CD14-positive monocyte (primary cell): ENCODE data around the gene TNFAIP2. TPM values are rescaled to one million over a fixed set of nuclear protein-coding genes. Genes with fewer than 3 reads are reported as not detected.
A peak's percentile ranks its signal among the peaks of the same experiment; 100 is the strongest.

ENCODE experiments used
- DNase-seq, 3 donors: peaks; one replicate each; pipeline ENCODE4 v3.0.0-alpha.2; 2011 to 2022
- H2AFZ ChIP-seq: 2 replicates; pipeline ENCODE4 v1.6.0; 2012; ENCODE audit warnings: mild to moderate bottlenecking, low read depth, low read length, inconsistent platforms; ENCODE audit not compliant: insufficient read depth, poor library complexity, severe bottlenecking
- H3K27ac ChIP-seq, 2 donors: 1 replicate in 1 of 2; 2 replicates in 1 of 2; pipeline ENCODE4 v1.5.1; 2012 to 2013; ENCODE audit warnings: low read length in 2 of 2, control low read depth in 1 of 2, inconsistent platforms in 1 of 2, low read depth in 1 of 2, mild to moderate bottlenecking in 1 of 2
- H3K27me3 ChIP-seq, 2 donors: one replicate each; pipeline versions ENCODE4 v1.6.0 to v1.6.1; 2011 to 2013; ENCODE audit warnings: low read length in 2 of 2; ENCODE audit not compliant: control insufficient read depth in 2 of 2, insufficient read depth in 2 of 2
- H3K36me3 ChIP-seq, 2 donors: replicated peaks in 1 of 2; 1 replicate in 1 of 2; 2 replicates in 1 of 2; pipeline versions ENCODE4 v1.5.1 to v1.6.1; 2012 to 2013; ENCODE audit warnings: low read length in 2 of 2, control low read depth in 1 of 2, inconsistent platforms in 1 of 2, mild to moderate bottlenecking in 1 of 2; ENCODE audit not compliant: insufficient read depth in 2 of 2, control insufficient read depth in 1 of 2
- H3K4me1 ChIP-seq, 2 donors: 1 replicate in 1 of 2; 2 replicates in 1 of 2; pipeline versions ENCODE4 v1.5.1 to v1.6.1; 2012 to 2013; ENCODE audit warnings: low read length in 2 of 2, control low read depth in 1 of 2, inconsistent platforms in 1 of 2, mild to moderate bottlenecking in 1 of 2, moderate library complexity in 1 of 2; ENCODE audit not compliant: insufficient read depth in 2 of 2, control insufficient read depth in 1 of 2
- H3K4me2 ChIP-seq: replicated peaks from 2 replicates; pipeline ENCODE3; 2012; ENCODE audit warnings: low read length, moderate library complexity, mild to moderate bottlenecking; ENCODE audit not compliant: poor library complexity, severe bottlenecking; ENCODE audit errors: extremely low read depth
- H3K4me3 ChIP-seq, 3 experiments: fragments of 200-600 bp in 1 of 3; sonication (generic) in 1 of 3; replicated peaks in 1 of 3; 1 replicate in 2 of 3; 2 replicates in 1 of 3; pipeline ENCODE4 v1.5.1; 2011 to 2013; ENCODE audit warnings: low read length in 3 of 3, mild to moderate bottlenecking in 3 of 3, control low read depth in 2 of 3, low read depth in 2 of 3, inconsistent platforms in 1 of 3, moderate library complexity in 1 of 3
- H3K79me2 ChIP-seq: 2 replicates; pipeline ENCODE4 v1.6.0; 2012; ENCODE audit warnings: mild to moderate bottlenecking, control low read depth, inconsistent platforms, low read length, moderate library complexity; ENCODE audit not compliant: insufficient read depth
- H3K9ac ChIP-seq: 2 replicates; pipeline ENCODE4 v1.6.0; 2017; ENCODE audit warnings: low read length, mild to moderate bottlenecking; ENCODE audit not compliant: insufficient read depth, poor library complexity, severe bottlenecking
- H3K9me3 ChIP-seq, 2 donors: replicated peaks in 1 of 2; 1 replicate in 1 of 2; 2 replicates in 1 of 2; pipeline versions ENCODE4 v1.5.1 to v1.6.1; 2012 to 2013; ENCODE audit warnings: low read length in 2 of 2, control low read depth in 1 of 2; ENCODE audit not compliant: control insufficient read depth in 1 of 2, insufficient read depth in 1 of 2
- H4K20me1 ChIP-seq: 2 replicates; pipeline ENCODE4 v1.6.0; 2012; ENCODE audit warnings: mild to moderate bottlenecking, low read length, control low read depth, moderate library complexity; ENCODE audit not compliant: insufficient read depth
- H3K27ac Mint-ChIP-seq, 7 donors: one replicate each; pipeline ENCODE4 v1.8.0; 2020; ENCODE audit warnings: mild to moderate bottlenecking in 7 of 7, mixed read lengths in 7 of 7, moderate library complexity in 6 of 7, inconsistent platforms in 2 of 7
- H3K27me3 Mint-ChIP-seq, 3 donors: one replicate each; pipeline ENCODE4 v1.8.0; 2021 to 2022; ENCODE audit warnings: low read depth in 3 of 3, mild to moderate bottlenecking in 3 of 3, mixed read lengths in 3 of 3, moderate library complexity in 3 of 3, inconsistent platforms in 1 of 3
- H3K36me3 Mint-ChIP-seq, 2 donors: one replicate each; pipeline ENCODE4 v1.8.0; 2020; ENCODE audit warnings: mixed read lengths in 2 of 2, inconsistent platforms in 1 of 2, mild to moderate bottlenecking in 1 of 2
- H3K4me1 Mint-ChIP-seq: one replicate; pipeline ENCODE4 v1.8.0; 2020; ENCODE audit warnings: mild to moderate bottlenecking, mixed read lengths
- H3K4me3 Mint-ChIP-seq, 2 donors: one replicate each; pipeline ENCODE4 v1.8.0; 2020; ENCODE audit warnings: mild to moderate bottlenecking in 2 of 2, mixed read lengths in 2 of 2, moderate library complexity in 1 of 2
- H3K9me3 Mint-ChIP-seq, 7 donors: one replicate each; pipeline ENCODE4 v1.8.0; 2020 to 2022; ENCODE audit warnings: mixed read lengths in 7 of 7, mild to moderate bottlenecking in 6 of 7, moderate library complexity in 6 of 7, inconsistent platforms in 2 of 7
- CTCF ChIP-seq: fragments of 200-600 bp; IDR thresholded peaks from one replicate; pipeline ENCODE4 v1.8.0; 2022; ENCODE audit warnings: antibody characterized with exemption, mild to moderate bottlenecking
- WGBS: methylation state at CpG from one replicate; pipeline ENCODE4 v1.1.5; 2013; ENCODE audit warnings: missing lambda C conversion rate; ENCODE audit not compliant: insufficient coverage; 5-methylcytosine and 5-hydroxymethylcytosine counted together
- intact Hi-C, 2 donors: fragments of 100-400 bp; cut with micrococcal nuclease; formaldehyde crosslinking; loops; one replicate each; pipeline versions ENCODE4 v1.15.0 to v1.15.1; 2023
- polyA plus RNA-seq, 3 donors: library from polyadenylated mRNA; depleted of rRNA in 1 of 3; unstranded in 2 of 3; stranded (reverse) in 1 of 3; fragments of 300-500 nt in 2 of 3; fragments of >200 nt in 1 of 3; fragmentation: Illumina TruSeq in 2 of 3; gene quantifications; 1 replicate in 2 of 3; 2 replicates in 1 of 3; pipeline ENCODE4 v1.2.3, GENCODE V29; 2012 to 2021

TNFAIP2 gene
- polyA plus RNA-seq, 3 donors = 41.5 to 1,807 (median 50.8) TPM

GRCh38 chr14:103078420-103078749 is 44.9 kb upstream of the TNFAIP2 start:
- peak; percentile 71 to 84 (median 79) for DNase-seq
- Mint-ChIP-seq H3K4me1 (peaks cover 2% of the 10 kb centered on the region), H3K27me3 (peaks cover 5 to 30% (median 17%) of the 10 kb centered on the region in 3 donors), H3K36me3 (no peaks in the 10 kb centered on the region), H3K4me3 (no peak overlapping the region), H3K9me3 (peaks cover 0 to 3% (median 0%) of the 10 kb centered on the region in 7 donors), H3K27ac (no peak overlapping the region)
- TF ChIP-seq CTCF = peak; percentile 80
- H4K20me1 ChIP-seq = no peaks in the 10 kb centered on the region
- peaks cover 0 to 33% of the 10 kb centered on the region in 2 donors for H3K27me3 ChIP-seq
- H3K27ac ChIP-seq = no peak overlapping the region
- H3K79me2 ChIP-seq = no peaks in the 10 kb centered on the region
- H3K4me1 ChIP-seq = peaks cover 9 to 17% of the 10 kb centered on the region in 2 donors
- no peak overlapping the region for H3K4me3 ChIP-seq
- H3K4me2 ChIP-seq = no peak overlapping the region
- intact Hi-C loops = loop anchor here in 1 of 2 donors (10.0 kb wide), 1 partner anchor 106 kb away; no protein-coding TSS in a partner anchor
- H3K9me3 ChIP-seq = no peaks in the 10 kb centered on the region
- H2AFZ ChIP-seq = no peak overlapping the region
- 8% methylated on average over 8 of the region's 9 CpGs for WGBS
- H3K36me3 ChIP-seq = no peaks in the 10 kb centered on the region
- no peak overlapping the region for H3K9ac ChIP-seq

GRCh38 chr14:103078860-103079587 is 44.2 kb upstream of the TNFAIP2 start:
- no peak overlapping the region for H2AFZ ChIP-seq
- H4K20me1 ChIP-seq = no peaks in the 10 kb centered on the region
- H3K79me2 ChIP-seq = no peaks in the 10 kb centered on the region
- WGBS = 97% methylated on average over 5 of the region's 11 CpGs
- no peak overlapping the region for H3K4me2 ChIP-seq
- H3K9me3 Mint-ChIP-seq = peaks cover 0 to 3% (median 0%) of the 10 kb centered on the region in 7 donors
- H3K27me3 ChIP-seq = peaks cover 0 to 35% of the 10 kb centered on the region in 2 donors
- H3K4me3 ChIP-seq = no peak overlapping the region
- no peak overlapping the region for H3K4me3 Mint-ChIP-seq
- no peak overlapping the region for H3K27ac ChIP-seq
- DNase-seq = no peak
- H3K4me1 Mint-ChIP-seq = peaks cover 2% of the 10 kb centered on the region
- H3K9me3 ChIP-seq = no peaks in the 10 kb centered on the region
- no peaks in the 10 kb centered on the region for H3K36me3 ChIP-seq
- TF ChIP-seq CTCF = no peak
- H3K9ac ChIP-seq = no peak overlapping the region
- intact Hi-C loops = loop anchor here in 1 of 2 donors (10.0 kb wide), 1 partner anchor 106 kb away; no protein-coding TSS in a partner anchor
- H3K36me3 Mint-ChIP-seq = no peaks in the 10 kb centered on the region
- H3K27me3 Mint-ChIP-seq = peaks cover 5 to 25% (median 21%) of the 10 kb centered on the region in 3 donors
- no peak overlapping the region for H3K27ac Mint-ChIP-seq
- peaks cover 9 to 17% of the 10 kb centered on the region in 2 donors for H3K4me1 ChIP-seq
